Mesenchymal stem cell (in vitro differentiated cells and primary cell): Measurements from ENCODE around the gene SRRM5. TPM values are rescaled to one million over a fixed set of nuclear protein-coding genes. Genes with fewer than 3 reads are reported as not detected.

Source experiments
- DNase-seq: peaks from one replicate; pipeline ENCODE4 v3.0.0-alpha.2; 2013
- H2AFZ ChIP-seq: one replicate; pipeline ENCODE4 v1.6.1; 2013; ENCODE audit warnings: low read depth, mild to moderate bottlenecking, control low read depth, inconsistent platforms, low read length, moderate library complexity
- H2AK5ac ChIP-seq: 2 replicates; pipeline ENCODE4 v1.6.1; 2013; ENCODE audit warnings: low read length, moderate library complexity, mild to moderate bottlenecking, inconsistent platforms; ENCODE audit not compliant: severe bottlenecking
- H2BK120ac ChIP-seq: one replicate; pipeline ENCODE4 v1.6.1; 2013; ENCODE audit warnings: low read depth, mild to moderate bottlenecking, inconsistent platforms, low read length, moderate library complexity
- H2BK12ac ChIP-seq, 2 experiments: one replicate each; pipeline ENCODE4 v1.6.1; 2013; ENCODE audit warnings: inconsistent platforms in 2 of 2, low read length in 2 of 2, mild to moderate bottlenecking in 2 of 2, moderate library complexity in 2 of 2, control low read depth in 1 of 2
- H2BK15ac ChIP-seq: one replicate; pipeline ENCODE4 v1.6.1; 2013; ENCODE audit warnings: mild to moderate bottlenecking, low read depth, inconsistent platforms; ENCODE audit not compliant: poor library complexity, severe bottlenecking
- H2BK5ac ChIP-seq: 2 replicates; pipeline ENCODE4 v1.6.1; 2013; ENCODE audit warnings: low read depth, mild to moderate bottlenecking, low read length, control low read depth, inconsistent platforms; ENCODE audit not compliant: poor library complexity, severe bottlenecking
- H3K14ac ChIP-seq, 2 experiments: one replicate each; pipeline ENCODE4 v1.6.1; 2013; ENCODE audit warnings: inconsistent platforms in 2 of 2, low read length in 2 of 2, control low read depth in 1 of 2, mild to moderate bottlenecking in 1 of 2, moderate library complexity in 1 of 2
- H3K18ac ChIP-seq, 2 experiments: one replicate each; pipeline ENCODE4 v1.6.1; 2013; ENCODE audit warnings: inconsistent platforms in 2 of 2, low read length in 2 of 2, control low read depth in 1 of 2, low read depth in 1 of 2, mild to moderate bottlenecking in 1 of 2
- H3K23ac ChIP-seq, 2 experiments: one replicate each; pipeline ENCODE4 v1.6.1; 2013; ENCODE audit warnings: inconsistent platforms in 2 of 2, low read length in 2 of 2, mild to moderate bottlenecking in 2 of 2, moderate library complexity in 2 of 2, control low read depth in 1 of 2
- H3K27ac ChIP-seq: 2 replicates; pipeline ENCODE4 v1.5.1; 2013; ENCODE audit warnings: mild to moderate bottlenecking, moderate library complexity, low read length, control low read depth, inconsistent platforms; ENCODE audit not compliant: poor library complexity, severe bottlenecking
- H3K27me3 ChIP-seq, 2 experiments: 2 replicates each; pipeline versions ENCODE4 v1.6.1 to v1.7.0; 2013; ENCODE audit warnings: low read length in 2 of 2, mild to moderate bottlenecking in 2 of 2, moderate library complexity in 2 of 2, control low read depth in 1 of 2, inconsistent platforms in 1 of 2; ENCODE audit not compliant: control insufficient read depth in 1 of 2, insufficient read depth in 1 of 2
- H3K36me3 ChIP-seq, 2 experiments: 2 replicates each; pipeline versions ENCODE4 v1.6.1 to v1.7.0; 2013; ENCODE audit warnings: low read length in 2 of 2, control low read depth in 1 of 2, inconsistent platforms in 1 of 2, low read depth in 1 of 2, mild to moderate bottlenecking in 1 of 2; ENCODE audit not compliant: insufficient read depth in 2 of 2, control insufficient read depth in 1 of 2
- H3K4ac ChIP-seq, 2 experiments: one replicate each; pipeline ENCODE4 v1.6.1; 2013; ENCODE audit warnings: inconsistent platforms in 2 of 2, low read length in 2 of 2, mild to moderate bottlenecking in 2 of 2, moderate library complexity in 2 of 2, control low read depth in 1 of 2, low read depth in 1 of 2
- H3K4me1 ChIP-seq: 2 replicates; pipeline ENCODE4 v1.6.1; 2013; ENCODE audit warnings: low read depth, low read length, control low read depth; ENCODE audit not compliant: control insufficient read depth, insufficient read depth
- H3K4me2 ChIP-seq: 2 replicates; pipeline ENCODE4 v1.6.1; 2013; ENCODE audit warnings: low read length, mild to moderate bottlenecking, inconsistent platforms; ENCODE audit not compliant: poor library complexity, severe bottlenecking
- H3K4me3 ChIP-seq, 2 experiments: 2 replicates each; pipeline versions ENCODE4 v1.5.1 to v1.7.0; 2013; ENCODE audit warnings: low read length in 2 of 2, mild to moderate bottlenecking in 2 of 2, control low read depth in 1 of 2, low read depth in 1 of 2; ENCODE audit not compliant: insufficient read depth in 1 of 2
- H3K79me1 ChIP-seq: replicated peaks from 2 replicates; pipeline ENCODE4 v1.6.1; 2013; ENCODE audit warnings: mild to moderate bottlenecking, control low read depth, low read length, inconsistent platforms; ENCODE audit not compliant: poor library complexity, severe bottlenecking
- H3K9ac ChIP-seq: 2 replicates; pipeline ENCODE4 v1.7.0; 2013; ENCODE audit warnings: mild to moderate bottlenecking, low read length, moderate library complexity
- H3K9me3 ChIP-seq: 2 replicates; pipeline ENCODE4 v1.7.0; 2013; ENCODE audit warnings: mild to moderate bottlenecking, low read length; ENCODE audit not compliant: control insufficient read depth
- H4K8ac ChIP-seq: one replicate; pipeline ENCODE4 v1.6.1; 2013; ENCODE audit warnings: inconsistent platforms, mild to moderate bottlenecking, low read length, moderate library complexity
- H4K91ac ChIP-seq: one replicate; pipeline ENCODE4 v1.6.1; 2013; ENCODE audit warnings: mild to moderate bottlenecking, low read length, inconsistent platforms
- WGBS: methylation state at CpG from one replicate; pipeline ENCODE4 v1.1.7; 2013; ENCODE audit warnings: mixed read lengths; 5-methylcytosine and 5-hydroxymethylcytosine counted together
- polyA plus RNA-seq, 2 experiments: library from polyadenylated mRNA; stranded (reverse); fragments of 200-250 nt; gene quantifications; one replicate each; pipeline ENCODE4 v1.2.3, GENCODE V29; 2013

The SRRM5 gene
- 0.12 TPM for polyA plus RNA-seq (2013, experiment 1 of 2)
- polyA plus RNA-seq (2013, experiment 2 of 2): 0.07 TPM

GRCh38 chr19:43611788-43612187 lies at the start of gene SRRM5:
SRRM5 (plus strand) TSS chr19:43612088; CDS start chr19:43612122, 34 bp downstream.
- Histone ChIP-seq H3K27ac (peak within 1 kb of the TSS; percentile 3), H3K18ac (no peak within 1 kb of the TSS), H2AK5ac (no peak within 1 kb of the TSS), H3K4ac (no peak within 1 kb of the TSS), H3K23ac (no peak within 1 kb of the TSS), H2AFZ (no peak within 1 kb of the TSS), H2BK12ac (no peak within 1 kb of the TSS), H2BK120ac (no peak within 1 kb of the TSS), H3K9me3 (no peaks in the 10 kb centered on the region), H3K14ac (no peak within 1 kb of the TSS), H4K91ac (no peak within 1 kb of the TSS), H3K27me3 (no peaks in the 10 kb centered on the region), H3K79me1 (peaks cover 53% of the 10 kb centered on the region), H3K4me3 (no peak within 1 kb of the TSS), H2BK15ac (no peak within 1 kb of the TSS), H4K8ac (no peak within 1 kb of the TSS), H2BK5ac (no peak within 1 kb of the TSS), H3K4me2 (no peak within 1 kb of the TSS), H3K4me1 (peaks cover 9% of the 10 kb centered on the region), H3K9ac (no peak within 1 kb of the TSS), H3K36me3 (peaks cover 40 to 52% of the 10 kb centered on the region in 2 experiments)
- DNase-seq: no peak
- 95% methylated on average over 3 of the region's 3 CpGs for WGBS

GRCh38 chr19:43562226-43562697 lies 49.6 kb upstream of the SRRM5 start:
- no peak overlapping the region for H3K4me3 ChIP-seq
- no peak overlapping the region for H3K14ac ChIP-seq
- peak overlapping the region; percentile 37 for H2AK5ac ChIP-seq
- peaks cover 18% of the 10 kb centered on the region for H3K4me1 ChIP-seq
- H4K8ac ChIP-seq: no peak overlapping the region
- 91% methylated on average over 6 of the region's 6 CpGs for WGBS
- H3K23ac ChIP-seq: no peak overlapping the region
- DNase-seq: no peak
- peaks cover 10% of the 10 kb centered on the region for H3K79me1 ChIP-seq
- peak overlapping the region; percentile 78 for H3K27ac ChIP-seq
- H2BK12ac ChIP-seq: peak overlapping the region in 1 of 2 experiments; percentile 23
- peaks cover 9 to 23% of the 10 kb centered on the region in 2 experiments for H3K36me3 ChIP-seq
- no peaks in the 10 kb centered on the region for H3K9me3 ChIP-seq
- H2BK5ac ChIP-seq: no peak overlapping the region
- no peak overlapping the region for H2BK120ac ChIP-seq
- H3K9ac ChIP-seq: no peak overlapping the region
- H2AFZ ChIP-seq: no peak overlapping the region
- H3K4ac ChIP-seq: no peak overlapping the region
- H3K27me3 ChIP-seq: no peaks in the 10 kb centered on the region
- no peak overlapping the region for H2BK15ac ChIP-seq
- peak overlapping the region in 1 of 2 experiments; percentile 51 for H3K18ac ChIP-seq
- H3K4me2 ChIP-seq: no peak overlapping the region
- peak overlapping the region; percentile 59 for H4K91ac ChIP-seq

DNA sequence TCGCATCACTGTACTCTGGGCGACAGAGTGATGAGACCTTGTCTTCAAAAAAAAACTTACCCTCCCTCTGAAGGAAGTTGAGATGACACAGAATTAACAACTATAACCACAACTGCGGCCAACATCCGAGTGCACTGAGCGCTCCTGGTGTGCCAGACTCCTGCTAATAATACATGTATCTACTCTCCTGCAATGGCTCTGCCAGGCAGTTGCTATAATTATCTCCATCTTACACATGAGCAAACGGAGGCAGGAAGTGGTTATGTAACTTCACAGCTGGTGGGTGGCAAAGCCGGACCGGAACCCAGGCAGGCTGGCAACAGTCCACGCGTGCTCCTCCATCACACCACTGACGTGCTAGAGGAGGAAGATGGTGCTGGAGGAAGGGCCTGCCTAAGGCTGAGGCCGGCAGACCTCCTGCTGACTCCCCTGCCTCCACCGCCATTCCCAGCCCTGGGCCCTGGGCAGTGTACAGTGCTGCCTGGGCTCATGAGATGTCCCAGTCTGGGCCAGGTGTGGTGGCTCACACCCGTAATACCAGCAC lies 49.1 kb upstream of the SRRM5 start:
- H3K27ac ChIP-seq: peak overlapping the region; percentile 78
- H3K36me3 ChIP-seq: peaks cover 8 to 23% of the 10 kb centered on the region in 2 experiments
- H2BK15ac ChIP-seq: no peak overlapping the region
- H4K91ac ChIP-seq: peak overlapping the region; percentile 12
- H3K9ac ChIP-seq: no peak overlapping the region
- peaks cover 10% of the 10 kb centered on the region for H3K79me1 ChIP-seq
- DNase-seq: peak; percentile 88
- H2BK12ac ChIP-seq: peak overlapping the region in 1 of 2 experiments; percentile 3
- no peak overlapping the region for H2AK5ac ChIP-seq
- no peak overlapping the region for H3K4me3 ChIP-seq
- H3K4ac ChIP-seq: no peak overlapping the region
- H3K4me2 ChIP-seq: no peak overlapping the region
- no peak overlapping the region for H2BK120ac ChIP-seq
- peak overlapping the region in 1 of 2 experiments; percentile 81 for H3K18ac ChIP-seq
- no peak overlapping the region for H3K23ac ChIP-seq
- peak overlapping the region in 1 of 2 experiments; percentile 78 for H3K14ac ChIP-seq
- no peak overlapping the region for H2AFZ ChIP-seq
- no peaks in the 10 kb centered on the region for H3K9me3 ChIP-seq
- H3K4me1 ChIP-seq: peaks cover 18% of the 10 kb centered on the region
- no peak overlapping the region for H2BK5ac ChIP-seq
- 64% methylated on average over 14 of the region's 14 CpGs for WGBS
- no peaks in the 10 kb centered on the region for H3K27me3 ChIP-seq
- no peak overlapping the region for H4K8ac ChIP-seq

GRCh38 chr19:43563816-43564457 lies 48.0 kb upstream of the SRRM5 start:
- H3K9me3 ChIP-seq: no peaks in the 10 kb centered on the region

More at GRCh38 chr19:43563816-43564457, 48.0 kb upstream of the SRRM5 start:
- H3K4me3 ChIP-seq: no peak overlapping the region
- no peak overlapping the region for H3K4ac ChIP-seq
- no peak overlapping the region for H2AFZ ChIP-seq
- DNase-seq: no peak
- H4K91ac ChIP-seq: no peak overlapping the region
- H2BK12ac ChIP-seq: no peak overlapping the region
- H2AK5ac ChIP-seq: no peak overlapping the region
- no peak overlapping the region for H3K4me2 ChIP-seq
- H2BK120ac ChIP-seq: no peak overlapping the region
- H2BK5ac ChIP-seq: no peak overlapping the region
- H3K36me3 ChIP-seq: peaks cover 4 to 18% of the 10 kb centered on the region in 2 experiments
- H3K4me1 ChIP-seq: peaks cover 18% of the 10 kb centered on the region
- no peak overlapping the region for H3K14ac ChIP-seq
- H4K8ac ChIP-seq: no peak overlapping the region
- H3K79me1 ChIP-seq: peaks cover 14% of the 10 kb centered on the region
- no peak overlapping the region for H3K23ac ChIP-seq
- H3K27me3 ChIP-seq: no peaks in the 10 kb centered on the region
- no peak overlapping the region for H2BK15ac ChIP-seq
- no peak overlapping the region for H3K9ac ChIP-seq
- no peak overlapping the region for H3K18ac ChIP-seq
- no peak overlapping the region for H3K27ac ChIP-seq
- WGBS: 90% methylated on average over 10 of the region's 10 CpGs
